T-helper 2 cell treated with Interferon-gamma antibody and Interleukin-4, amounts not matched to agents 5 μg/mL and 100 μg/mL, for 36 hours (primary cell): ENCODE data around the gene TECR.
A peak's percentile ranks its signal among the peaks of the same experiment; 100 is the strongest.

Experiments
- DNase-seq: peaks from one replicate; pipeline ENCODE4 v3.0.0; 2021; ENCODE audit warnings: low spot score
- H3K27ac Mint-ChIP-seq: one replicate; pipeline ENCODE4 v1.8.0; 2021; ENCODE audit warnings: mild to moderate bottlenecking, mixed read lengths
- H3K27me3 Mint-ChIP-seq: one replicate; pipeline ENCODE4 v1.8.0; 2021; ENCODE audit warnings: low read depth, mixed read lengths
- H3K36me3 Mint-ChIP-seq: one replicate; pipeline ENCODE4 v1.8.0; 2021; ENCODE audit warnings: low read depth, mixed read lengths
- H3K4me1 Mint-ChIP-seq: one replicate; pipeline ENCODE4 v1.8.0; 2021; ENCODE audit warnings: low read depth, mixed read lengths
- H3K4me3 Mint-ChIP-seq: one replicate; pipeline ENCODE4 v1.8.0; 2022; ENCODE audit warnings: mild to moderate bottlenecking, moderate library complexity, mixed read lengths
- H3K9me3 Mint-ChIP-seq: one replicate; pipeline ENCODE4 v1.8.0; 2021; ENCODE audit warnings: mixed read lengths

TECR gene

DNA sequence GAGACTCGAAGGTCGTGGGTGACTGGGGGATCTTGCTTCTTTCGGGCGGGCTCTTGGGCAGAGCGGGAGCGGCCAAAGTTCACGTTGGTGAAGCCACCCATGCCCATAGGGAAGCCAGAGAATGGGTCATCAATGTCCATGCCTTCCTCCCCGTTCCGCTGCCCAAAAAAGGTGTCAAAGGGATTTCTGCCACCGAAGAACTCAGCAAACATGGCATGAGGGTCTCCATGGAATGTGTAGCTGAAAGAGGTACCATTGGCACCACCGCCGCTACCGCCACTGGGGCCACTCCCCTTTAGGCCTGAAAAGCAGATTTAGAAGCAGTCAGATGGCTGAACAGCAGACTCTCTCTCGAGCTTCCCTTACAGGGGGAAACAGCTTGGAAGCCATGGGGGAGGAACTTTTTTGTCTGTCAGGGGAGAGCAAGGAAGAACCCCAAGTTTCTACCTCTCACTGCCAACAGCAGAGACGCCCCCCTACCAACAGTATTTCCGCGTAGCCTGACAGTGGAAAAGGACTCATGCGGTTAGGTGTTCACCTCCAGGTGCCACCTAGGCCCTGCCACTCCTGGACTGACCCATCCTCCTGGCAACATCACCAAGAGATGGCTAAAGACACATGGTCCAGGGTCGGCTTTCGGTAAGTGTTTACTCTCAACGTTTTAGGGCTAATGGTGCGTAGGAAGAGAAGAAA lies 12.5 kb upstream of the TECR start:
- peak overlapping the region; percentile 92 for H3K27ac Mint-ChIP-seq
- no peak for DNase-seq
- H3K4me1 Mint-ChIP-seq = peaks cover 50% of the 10 kb centered on the region
- H3K4me3 Mint-ChIP-seq = peak overlapping the region; percentile 96
- peaks cover 41% of the 10 kb centered on the region for H3K36me3 Mint-ChIP-seq
- no peaks in the 10 kb centered on the region for H3K27me3 Mint-ChIP-seq
- H3K9me3 Mint-ChIP-seq = no peaks in the 10 kb centered on the region

DNA sequence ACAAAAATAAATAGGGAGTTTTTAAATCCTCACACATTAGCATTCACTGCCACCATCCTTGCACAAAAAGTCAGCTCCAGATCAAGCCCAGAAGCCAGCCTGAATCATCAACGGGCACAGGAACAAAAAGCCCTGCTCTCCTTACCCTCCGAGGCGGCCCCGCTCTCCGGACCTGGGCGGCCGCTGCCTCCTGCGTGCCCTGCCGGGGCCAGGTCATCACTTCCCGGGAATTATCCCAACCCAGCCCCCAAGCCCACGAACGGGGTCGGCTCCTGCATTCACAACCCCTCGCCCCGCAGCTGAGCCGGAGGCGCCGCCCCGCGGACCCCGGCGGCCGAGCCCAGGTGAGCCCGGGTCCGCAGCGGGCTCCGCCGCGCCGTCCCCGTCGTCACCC lies 12.0 kb upstream of the TECR start:
- DNase-seq = no peak
- peak overlapping the region; percentile 96 for H3K4me3 Mint-ChIP-seq
- peak overlapping the region; percentile 92 for H3K27ac Mint-ChIP-seq
- H3K36me3 Mint-ChIP-seq = peaks cover 41% of the 10 kb centered on the region
- no peaks in the 10 kb centered on the region for H3K9me3 Mint-ChIP-seq
- H3K27me3 Mint-ChIP-seq = no peaks in the 10 kb centered on the region
- peaks cover 56% of the 10 kb centered on the region for H3K4me1 Mint-ChIP-seq

DNA sequence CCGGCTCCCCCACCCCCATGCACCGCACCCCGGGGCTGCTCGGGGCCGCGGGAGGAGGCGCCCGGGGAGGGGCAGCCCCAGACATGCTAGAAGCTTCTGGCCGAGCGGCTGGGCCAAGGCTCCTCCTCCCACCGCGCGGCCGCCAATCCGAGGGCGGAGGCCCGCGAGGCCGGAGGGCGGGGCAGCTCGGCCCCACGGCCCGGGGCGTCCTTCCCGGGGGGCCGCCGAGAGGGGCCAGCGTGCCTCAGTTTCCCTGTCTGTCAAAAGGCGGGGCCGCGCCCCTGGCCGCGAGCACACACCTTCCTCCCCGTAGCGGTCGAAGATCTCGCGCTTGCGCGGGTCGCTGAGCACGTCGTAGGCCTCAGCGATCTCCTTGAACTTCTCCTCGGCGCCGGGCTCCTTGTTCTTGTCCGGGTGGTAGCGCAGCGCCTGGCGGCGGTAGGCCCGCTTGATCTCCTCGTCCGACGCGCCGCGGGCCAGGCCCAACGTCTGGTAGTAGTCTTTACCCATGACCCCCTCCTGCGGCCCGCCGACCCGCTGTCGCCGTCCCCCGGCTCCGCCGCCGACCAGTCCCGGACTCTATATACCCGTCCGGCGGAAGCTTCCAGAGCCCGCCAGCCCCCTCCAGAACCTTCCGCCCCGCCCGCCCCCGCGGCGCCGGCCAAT lies 11.4 kb upstream of the TECR start, which contains the start of gene DNAJB1:
Gene DNAJB1 (minus strand): TSS at position 558 of the 666 bp plus-strand sequence. CDS start 48 bp downstream, at position 510.
- peaks cover 61% of the 10 kb centered on the region for H3K4me1 Mint-ChIP-seq

DNA sequence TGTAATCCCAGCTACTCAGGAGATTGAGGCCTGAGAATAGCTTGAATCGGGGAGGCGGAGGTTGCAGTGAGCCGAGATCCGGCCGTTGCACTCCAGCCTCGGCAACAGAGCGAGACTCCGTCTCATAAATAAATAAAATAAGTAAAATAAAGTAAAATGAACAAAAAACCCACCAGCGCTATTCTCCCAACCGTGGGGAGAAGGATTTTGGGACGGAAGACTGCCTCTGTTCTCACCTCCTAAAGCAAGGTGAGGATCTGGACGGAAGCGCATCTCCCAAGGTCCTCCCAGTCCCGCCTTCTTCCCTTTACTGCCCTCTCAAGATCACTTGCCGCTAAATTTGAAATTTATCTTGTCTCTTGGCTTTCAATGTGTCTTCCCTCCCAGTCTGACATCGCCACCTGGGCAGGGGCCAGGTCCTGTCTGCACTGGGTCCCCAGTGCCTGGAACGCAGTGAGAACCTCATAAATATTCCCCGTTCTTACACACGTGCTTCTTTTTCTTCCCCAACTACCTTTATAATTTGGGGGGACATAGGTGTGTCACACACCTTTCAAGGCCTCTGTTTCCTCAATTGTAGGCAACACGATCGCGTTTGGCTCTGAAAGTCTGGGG lies 10.0 kb upstream of the TECR start:
- Mint-ChIP-seq H3K9me3 (no peaks in the 10 kb centered on the region), H3K4me1 (peaks cover 64% of the 10 kb centered on the region), H3K27me3 (no peaks in the 10 kb centered on the region), H3K4me3 (peak overlapping the region; percentile 88), H3K27ac (peak overlapping the region; percentile 78), H3K36me3 (peaks cover 35% of the 10 kb centered on the region)
- no peak for DNase-seq

More for the DNA sequence above, 11.4 kb upstream of the TECR start, which contains the start of gene DNAJB1:
- H3K9me3 Mint-ChIP-seq = no peaks in the 10 kb centered on the region
- peaks cover 41% of the 10 kb centered on the region for H3K36me3 Mint-ChIP-seq
- H3K27ac Mint-ChIP-seq = peak within 1 kb of the TSS; percentile 96
- no peaks in the 10 kb centered on the region for H3K27me3 Mint-ChIP-seq
- H3K4me3 Mint-ChIP-seq = peak within 1 kb of the TSS; percentile 96
- DNase-seq = peak; percentile 84

DNA sequence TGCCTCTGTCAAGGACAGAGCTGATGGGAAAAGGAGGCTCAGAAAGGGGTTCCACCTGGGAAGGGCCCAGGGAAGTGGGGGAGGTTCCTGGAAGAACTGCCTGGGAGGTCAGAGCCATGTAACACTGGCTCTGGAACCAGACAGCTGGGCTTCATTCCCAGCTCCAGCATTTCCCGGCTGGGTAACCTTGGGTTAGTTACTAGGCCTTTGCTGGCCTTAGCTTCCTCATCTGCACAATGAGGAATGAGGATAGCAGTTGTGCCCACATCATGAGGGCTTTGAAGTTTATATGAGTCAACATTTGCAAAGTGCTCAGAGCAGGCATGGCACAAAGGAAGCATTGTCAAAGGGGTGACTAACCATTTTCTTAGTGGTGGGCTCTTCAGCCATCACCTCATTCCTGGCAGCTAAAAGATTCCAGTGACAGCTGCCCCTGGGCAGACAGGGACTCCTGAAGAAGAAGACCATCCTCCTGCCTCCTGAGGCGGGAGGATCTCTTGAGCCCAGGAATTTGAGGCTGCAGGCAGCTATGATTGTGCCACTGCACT lies 9.5 kb upstream of the TECR start:
- H3K36me3 Mint-ChIP-seq = peaks cover 29% of the 10 kb centered on the region
- H3K27me3 Mint-ChIP-seq = no peaks in the 10 kb centered on the region
- peaks cover 60% of the 10 kb centered on the region for H3K4me1 Mint-ChIP-seq
- H3K27ac Mint-ChIP-seq = peak overlapping the region; percentile 78
- peak overlapping the region; percentile 88 for H3K4me3 Mint-ChIP-seq
- no peaks in the 10 kb centered on the region for H3K9me3 Mint-ChIP-seq
- no peak for DNase-seq

DNA sequence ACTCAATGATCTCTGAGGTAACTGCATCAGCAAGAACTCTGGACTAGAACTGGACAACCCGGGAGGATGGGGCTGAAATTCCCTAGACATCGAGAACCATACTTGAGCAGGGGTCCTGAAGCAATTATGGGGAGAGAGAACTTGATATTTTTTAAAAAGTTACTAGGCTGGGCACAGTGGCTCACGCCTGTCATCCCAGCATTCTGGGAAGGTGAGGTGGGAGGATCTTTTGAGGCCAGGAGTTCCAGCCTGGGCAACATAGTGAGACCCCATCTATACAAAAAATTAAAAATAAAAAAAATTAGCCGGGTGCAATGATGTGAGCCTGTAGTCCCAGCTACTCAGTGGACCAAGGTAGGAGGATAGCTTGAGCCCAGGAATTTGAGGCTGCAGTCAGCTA lies 8.9 kb upstream of the TECR start:
- no peak overlapping the region for H3K4me3 Mint-ChIP-seq
- no peak for DNase-seq
- no peaks in the 10 kb centered on the region for H3K27me3 Mint-ChIP-seq
- H3K9me3 Mint-ChIP-seq = no peaks in the 10 kb centered on the region
- peaks cover 23% of the 10 kb centered on the region for H3K36me3 Mint-ChIP-seq
- H3K27ac Mint-ChIP-seq = peak overlapping the region; percentile 78
- peaks cover 56% of the 10 kb centered on the region for H3K4me1 Mint-ChIP-seq

DNA sequence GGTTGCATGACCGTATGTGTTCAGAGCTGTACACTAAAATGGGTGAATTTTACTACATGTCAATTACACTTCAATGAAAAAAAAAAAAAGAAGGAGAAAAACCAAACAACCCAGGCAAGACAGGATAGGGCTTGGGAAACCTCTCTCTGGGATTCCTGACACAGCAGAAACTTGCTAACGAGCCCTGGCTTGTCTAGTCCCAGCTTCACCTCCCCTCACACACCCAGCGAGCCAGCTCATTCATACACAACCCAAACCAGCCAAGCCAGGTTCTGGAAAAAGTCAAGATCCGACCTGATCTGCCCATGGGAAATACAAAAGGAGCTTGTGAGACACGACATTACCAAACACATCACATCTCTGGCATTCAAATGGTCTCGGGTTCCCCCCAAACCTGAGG lies 3.7 kb upstream of the TECR start:
- H3K27ac Mint-ChIP-seq = no peak overlapping the region
- H3K4me1 Mint-ChIP-seq = peaks cover 36% of the 10 kb centered on the region
- no peak overlapping the region for H3K4me3 Mint-ChIP-seq

DNA sequence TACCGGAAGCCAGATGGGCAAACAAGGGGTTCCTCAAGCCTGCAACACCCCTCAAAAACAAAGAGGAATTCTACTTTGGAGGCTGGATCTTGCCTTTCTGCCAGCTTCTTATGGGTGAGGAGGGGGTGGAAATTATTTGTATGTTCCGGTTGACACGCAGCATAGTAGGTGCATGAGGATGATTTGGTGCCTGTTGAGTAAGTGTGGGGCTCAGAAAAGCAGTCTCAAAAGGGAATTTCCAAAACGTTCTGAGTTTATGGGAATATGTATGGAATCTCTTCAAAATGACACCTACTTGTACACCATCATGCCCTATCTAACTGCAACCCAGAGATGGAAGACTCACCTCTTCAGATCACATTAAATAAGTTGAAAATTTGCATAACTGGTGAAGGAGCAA lies 3.0 kb upstream of the TECR start:
- Mint-ChIP-seq H3K27ac (peak overlapping the region; percentile 15), H3K9me3 (no peaks in the 10 kb centered on the region), H3K4me3 (no peak overlapping the region), H3K27me3 (no peaks in the 10 kb centered on the region), H3K4me1 (peaks cover 37% of the 10 kb centered on the region), H3K36me3 (peaks cover 4% of the 10 kb centered on the region)
- DNase-seq = no peak

More for the DNA sequence above, 3.7 kb upstream of the TECR start:
- no peak for DNase-seq
- Mint-ChIP-seq H3K9me3 (no peaks in the 10 kb centered on the region), H3K36me3 (peaks cover 4% of the 10 kb centered on the region), H3K27me3 (no peaks in the 10 kb centered on the region)

DNA sequence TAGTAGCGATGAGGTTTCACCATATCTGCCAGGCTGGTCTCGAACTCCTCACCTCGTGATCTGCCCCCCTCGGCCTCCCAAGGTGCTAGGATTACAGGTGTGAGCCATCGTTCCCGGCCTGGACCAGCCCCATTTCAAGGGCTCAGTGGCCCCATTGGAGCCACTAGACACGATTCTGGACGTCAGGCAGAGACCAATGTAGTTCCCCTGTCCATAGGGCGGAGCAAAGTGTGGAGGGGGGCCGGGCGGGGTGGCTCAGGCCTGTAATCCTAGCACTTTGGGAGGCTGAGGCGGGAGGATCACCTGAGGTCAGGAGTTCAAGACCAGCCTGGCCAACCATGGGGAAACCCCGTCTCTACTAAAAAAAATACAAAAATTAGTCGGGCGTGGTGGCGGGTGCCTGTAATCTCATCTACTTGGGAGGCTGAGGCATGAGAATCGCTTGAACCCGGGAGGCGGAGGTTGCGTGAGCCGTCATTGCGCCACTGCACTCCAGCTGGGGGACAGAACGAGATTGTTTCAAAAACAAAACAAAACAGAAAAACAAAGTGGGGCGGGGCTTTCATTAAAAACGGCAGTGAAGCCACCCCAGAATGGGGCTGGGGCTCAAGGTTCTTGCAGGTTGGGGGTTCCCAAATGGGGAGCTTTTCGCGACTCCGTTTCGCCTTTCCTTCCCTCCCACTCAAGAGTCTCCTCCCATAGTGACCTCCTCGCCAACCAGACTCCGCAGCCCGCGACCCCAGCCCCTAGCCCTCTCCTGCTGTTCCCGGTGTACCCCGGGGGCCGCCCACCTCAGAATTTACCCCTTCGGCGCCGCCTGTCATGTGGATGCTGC lies 758 bp upstream of the TECR start:
- H3K9me3 Mint-ChIP-seq = no peaks in the 10 kb centered on the region
- no peak for DNase-seq
- peaks cover 21% of the 10 kb centered on the region for H3K4me1 Mint-ChIP-seq
- H3K4me3 Mint-ChIP-seq = peak overlapping the region; percentile 99
- peaks cover 10% of the 10 kb centered on the region for H3K36me3 Mint-ChIP-seq
- no peaks in the 10 kb centered on the region for H3K27me3 Mint-ChIP-seq
- peak overlapping the region; percentile 98 for H3K27ac Mint-ChIP-seq

DNA sequence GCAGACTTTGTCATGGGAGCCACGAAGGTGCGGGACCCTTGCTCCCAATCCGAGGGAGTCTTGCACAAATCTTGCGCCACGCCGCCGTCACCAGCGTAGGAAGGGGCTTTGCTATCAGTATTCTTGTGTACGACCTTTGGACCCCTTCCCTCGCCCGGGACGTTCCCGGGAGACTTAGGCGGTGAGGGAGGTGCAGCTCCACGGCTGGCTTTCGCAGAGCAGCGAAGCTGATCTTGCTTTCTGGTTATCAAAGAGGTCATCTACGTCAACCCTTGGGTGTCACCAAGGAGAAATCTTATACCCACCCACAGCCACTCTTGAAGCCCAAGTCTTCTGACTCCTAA lies 583 bp downstream of the TECR start:
- peaks cover 10% of the 10 kb centered on the region for H3K36me3 Mint-ChIP-seq
- H3K27ac Mint-ChIP-seq = peak overlapping the region; percentile 92
- H3K9me3 Mint-ChIP-seq = no peaks in the 10 kb centered on the region
- H3K4me1 Mint-ChIP-seq = peaks cover 17% of the 10 kb centered on the region
- H3K27me3 Mint-ChIP-seq = no peaks in the 10 kb centered on the region
- DNase-seq = no peak
- H3K4me3 Mint-ChIP-seq = peak overlapping the region; percentile 99

DNA sequence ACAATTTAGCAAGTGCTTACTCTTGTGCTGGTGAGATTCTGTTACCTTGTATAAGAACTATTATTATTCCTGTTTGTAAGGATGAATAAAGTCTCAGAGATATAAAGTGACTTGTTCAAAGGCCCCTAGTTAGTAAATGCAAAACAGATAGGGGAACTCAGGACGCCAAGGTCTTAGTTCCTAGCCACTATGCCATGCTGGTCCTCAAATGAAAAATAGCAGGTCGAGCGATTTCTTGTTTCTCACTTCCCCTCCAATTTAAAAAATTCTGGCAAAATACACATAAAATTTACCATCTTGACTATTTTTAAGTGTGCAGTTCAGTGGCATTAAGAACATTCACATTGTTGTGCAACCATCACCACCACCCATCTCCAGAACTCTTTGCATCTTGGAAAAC lies 1.1 kb downstream of the TECR start:
- H3K27me3 Mint-ChIP-seq = no peaks in the 10 kb centered on the region
- peak overlapping the region; percentile 60 for H3K27ac Mint-ChIP-seq
- peaks cover 17% of the 10 kb centered on the region for H3K4me1 Mint-ChIP-seq
- peaks cover 10% of the 10 kb centered on the region for H3K36me3 Mint-ChIP-seq
- no peak for DNase-seq
- H3K9me3 Mint-ChIP-seq = no peaks in the 10 kb centered on the region
- H3K4me3 Mint-ChIP-seq = peak overlapping the region; percentile 99

DNA sequence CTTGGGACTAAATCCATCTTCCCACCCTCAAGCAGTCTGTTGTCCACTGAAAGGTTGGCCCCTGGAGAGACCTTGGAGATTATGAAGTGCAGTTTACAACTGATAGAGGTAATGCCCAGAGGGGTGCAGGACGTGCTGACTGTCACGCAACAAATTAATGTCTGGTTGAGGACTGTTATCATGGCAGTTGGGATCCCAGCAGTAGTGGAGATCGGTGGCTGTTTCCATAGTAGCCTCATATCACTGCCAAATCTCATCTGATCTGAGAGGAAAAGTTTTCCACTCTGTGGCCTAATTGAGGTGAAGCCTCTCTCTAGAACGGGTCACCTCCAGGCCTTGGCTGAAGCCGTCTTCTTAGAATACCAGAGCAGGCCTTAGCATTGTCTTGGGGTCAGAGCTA lies 4.1 kb downstream of the TECR start:
- H3K36me3 Mint-ChIP-seq = peaks cover 10% of the 10 kb centered on the region
- H3K27me3 Mint-ChIP-seq = no peaks in the 10 kb centered on the region
- no peak overlapping the region for H3K4me3 Mint-ChIP-seq
- peak overlapping the region; percentile 60 for H3K27ac Mint-ChIP-seq
- peaks cover 19% of the 10 kb centered on the region for H3K4me1 Mint-ChIP-seq
- no peaks in the 10 kb centered on the region for H3K9me3 Mint-ChIP-seq
- DNase-seq = no peak

DNA sequence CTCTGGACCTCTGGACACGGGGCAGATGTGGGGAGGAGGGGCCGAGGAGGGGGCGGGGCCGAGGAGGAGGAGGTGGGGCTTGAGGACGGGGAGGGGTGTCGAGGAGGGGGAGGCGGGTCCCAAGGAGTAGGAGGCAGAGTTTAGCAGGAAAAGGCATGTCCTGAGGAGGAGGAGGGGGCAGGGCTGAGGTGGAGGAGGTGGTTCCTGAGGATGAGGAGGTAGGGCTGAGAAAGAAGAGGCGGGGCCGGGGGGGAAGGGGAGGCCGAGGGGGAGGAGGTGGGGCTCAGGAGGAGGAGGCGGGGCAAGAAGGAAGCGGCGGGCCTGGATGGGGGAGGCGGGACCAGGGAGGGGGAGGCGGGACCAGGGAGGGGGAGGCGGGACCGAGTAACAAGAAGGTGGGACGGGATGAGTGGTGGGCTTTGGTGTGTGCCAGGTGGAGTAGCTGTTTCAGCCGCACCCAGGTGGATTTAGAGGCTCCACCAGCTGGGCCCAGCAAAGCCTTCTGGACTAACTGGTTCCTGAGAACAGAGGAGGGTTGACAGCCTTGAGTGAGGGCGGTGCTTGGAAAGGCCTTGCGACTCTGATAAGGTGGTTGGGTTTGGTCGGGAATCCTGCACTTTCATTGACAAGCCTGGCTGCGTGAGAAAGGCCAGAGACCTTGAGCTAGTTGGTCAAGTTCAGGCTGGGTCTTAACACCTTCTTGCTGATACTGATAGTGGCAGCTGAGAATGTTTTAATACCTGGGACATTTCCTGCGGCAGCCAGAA lies 7.7 kb downstream of the TECR start:
- Mint-ChIP-seq H3K27me3 (no peaks in the 10 kb centered on the region), H3K4me1 (peaks cover 10% of the 10 kb centered on the region), H3K27ac (no peak overlapping the region), H3K4me3 (no peak overlapping the region), H3K36me3 (peaks cover 6% of the 10 kb centered on the region), H3K9me3 (no peaks in the 10 kb centered on the region)
- peak; percentile 15 for DNase-seq
